ENCODE results near the gene HDAC9. TPM values are rescaled to one million over a fixed set of nuclear protein-coding genes. Genes with fewer than 3 reads are reported as not detected.
"Not testable (repeated sequence)": the region's sequence is repeated elsewhere in the genome, so short reads cannot be mapped to it uniquely, and the experiment has no call there.

HDAC9 gene
- total RNA-seq, 1 experiment from 2014 or later: 3.0 TPM

DNA sequence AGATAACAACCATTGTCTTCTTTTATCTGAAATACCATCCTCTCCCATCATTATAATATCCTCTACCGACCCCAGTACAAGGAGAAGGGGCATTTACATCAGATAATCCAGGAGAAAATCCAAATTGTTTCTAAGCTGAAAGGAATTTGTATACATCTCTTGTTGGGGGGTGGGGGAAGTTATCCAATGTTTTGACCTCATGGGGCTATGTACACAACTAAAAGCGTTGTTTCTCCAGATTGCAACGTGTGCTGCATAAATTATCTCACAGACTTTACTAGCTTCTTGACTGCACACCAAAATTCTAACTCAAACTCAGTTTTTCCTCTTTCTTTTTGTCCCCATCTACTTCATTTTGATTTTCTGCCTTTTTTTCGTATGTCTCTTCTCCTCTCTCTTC is 465.2 kb downstream of the HDAC9 start:
- DNase-seq (ENCODE audit: low spot score): no peak

DNA sequence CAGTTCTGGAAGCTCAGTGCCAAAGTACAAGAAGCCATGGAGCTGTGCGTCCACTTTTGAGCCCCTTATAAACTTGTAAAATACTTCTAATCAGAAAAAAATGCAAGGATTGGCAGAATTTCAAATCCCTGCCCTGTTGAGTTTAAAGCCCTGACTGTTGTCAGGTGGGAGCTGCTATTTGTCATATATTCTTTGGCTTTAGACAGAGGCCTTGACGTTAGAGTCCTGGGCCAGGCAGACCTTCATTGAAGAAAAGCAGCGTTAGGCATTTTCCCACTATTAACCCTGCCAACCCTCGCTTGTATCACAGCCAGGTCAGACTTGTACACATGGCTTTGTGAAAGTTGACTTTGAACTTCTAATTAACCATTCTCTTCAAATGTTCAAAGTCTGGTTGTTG is 466.5 kb downstream of the HDAC9 start:
- DNase-seq (ENCODE audit: low spot score): no peak

DNA sequence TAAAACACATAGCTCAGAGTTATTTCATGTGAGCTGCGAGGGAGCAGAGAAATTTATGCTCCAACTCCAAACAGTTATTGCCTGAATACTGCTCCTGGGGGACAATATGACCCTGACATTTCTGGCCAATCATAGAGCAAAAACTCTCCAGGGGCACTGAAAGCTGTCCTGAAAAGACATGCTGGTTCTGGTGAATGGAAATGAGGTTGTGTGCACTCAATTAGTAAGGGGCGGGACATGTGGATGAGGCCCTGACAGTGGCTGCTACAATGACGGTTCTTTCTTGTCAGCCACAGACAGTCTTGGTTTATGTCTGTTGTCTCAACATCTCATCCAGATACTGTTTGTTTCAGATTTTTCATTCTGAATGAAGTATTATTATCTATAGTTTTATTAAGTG is 470.1 kb downstream of the HDAC9 start:
- DNase-seq (ENCODE audit: low spot score): no peak

DNA sequence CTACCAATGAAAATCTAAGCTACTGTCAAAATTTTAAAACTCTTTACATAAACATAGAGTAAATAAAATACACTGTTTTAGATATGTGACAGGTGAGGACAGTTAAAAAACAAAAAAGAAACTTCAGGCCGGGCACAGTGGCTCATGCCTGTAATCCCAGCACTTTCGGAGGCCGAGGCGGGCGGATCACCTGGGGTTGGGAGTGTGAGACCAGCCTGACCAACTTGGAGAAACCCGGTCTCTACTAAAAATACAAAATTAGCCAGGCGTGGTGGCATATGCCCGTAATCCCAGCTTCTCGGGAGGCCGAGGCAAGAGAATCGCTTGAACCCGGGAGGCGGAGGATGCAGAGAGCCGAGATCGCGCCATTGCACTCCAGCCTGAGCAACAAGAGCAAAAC is 472.2 kb downstream of the HDAC9 start:
- DNase-seq (ENCODE audit: low spot score): not testable (repeated sequence)

DNA sequence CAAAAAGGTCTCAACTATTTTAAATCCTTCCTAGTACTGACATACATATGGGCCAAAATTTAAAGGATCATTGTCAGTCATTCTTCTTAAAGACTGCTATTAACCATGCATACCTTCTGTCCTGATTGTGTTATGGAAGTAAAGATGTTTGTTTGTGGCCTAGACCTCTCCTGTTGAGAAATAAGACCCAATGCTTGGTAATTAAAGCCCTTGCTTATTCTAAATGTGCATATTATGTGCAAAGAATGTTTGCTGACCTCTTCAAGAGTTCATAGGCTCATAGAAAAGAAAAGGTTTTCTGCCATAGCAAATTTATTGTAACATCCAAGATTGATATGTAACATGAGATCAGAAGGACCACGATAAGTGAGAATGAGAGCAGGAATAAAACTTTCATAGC is 476.3 kb downstream of the HDAC9 start:
- DNase-seq (ENCODE audit: low spot score): no peak

DNA sequence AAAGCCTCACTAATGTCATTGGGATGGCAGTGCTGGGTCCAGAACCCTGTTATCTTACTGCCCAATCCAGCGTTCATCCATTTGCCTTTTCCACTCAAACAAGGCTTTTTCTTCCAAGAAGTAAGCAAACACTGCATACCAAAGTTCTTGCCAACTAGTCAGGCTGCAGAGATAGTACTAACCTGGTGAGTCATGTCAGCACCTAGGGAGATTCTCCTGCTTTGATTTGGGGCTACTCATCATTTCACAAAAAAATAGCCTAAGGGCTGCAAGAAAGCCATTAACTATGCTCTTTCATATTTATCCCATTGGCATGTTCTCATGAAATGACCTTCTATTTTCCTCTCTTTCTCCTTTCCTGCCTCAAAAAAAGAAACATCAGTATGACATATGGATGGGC is 479.3 kb downstream of the HDAC9 start:
- no peak for DNase-seq (ENCODE audit: low spot score)

DNA sequence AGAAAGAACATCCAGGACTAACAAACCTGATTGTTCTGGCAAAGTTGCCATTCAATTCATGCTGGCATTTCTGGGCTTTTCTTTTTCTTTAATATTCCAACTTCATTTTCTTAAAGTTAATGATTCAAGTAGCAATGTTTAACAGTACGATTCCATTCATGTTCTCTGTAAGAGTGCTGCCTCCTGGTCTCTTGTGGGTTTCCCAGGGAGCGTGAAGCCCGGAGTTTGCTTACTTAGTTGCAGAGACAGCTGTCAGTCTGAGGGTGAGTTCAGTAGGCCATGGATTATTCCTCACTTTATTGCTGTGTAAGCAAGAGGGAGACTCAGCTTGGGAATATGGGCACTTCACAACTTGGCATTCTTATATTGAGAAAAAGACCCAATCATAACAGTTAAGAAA is 479.7 kb downstream of the HDAC9 start:
- DNase-seq (ENCODE audit: low spot score): no peak

DNA sequence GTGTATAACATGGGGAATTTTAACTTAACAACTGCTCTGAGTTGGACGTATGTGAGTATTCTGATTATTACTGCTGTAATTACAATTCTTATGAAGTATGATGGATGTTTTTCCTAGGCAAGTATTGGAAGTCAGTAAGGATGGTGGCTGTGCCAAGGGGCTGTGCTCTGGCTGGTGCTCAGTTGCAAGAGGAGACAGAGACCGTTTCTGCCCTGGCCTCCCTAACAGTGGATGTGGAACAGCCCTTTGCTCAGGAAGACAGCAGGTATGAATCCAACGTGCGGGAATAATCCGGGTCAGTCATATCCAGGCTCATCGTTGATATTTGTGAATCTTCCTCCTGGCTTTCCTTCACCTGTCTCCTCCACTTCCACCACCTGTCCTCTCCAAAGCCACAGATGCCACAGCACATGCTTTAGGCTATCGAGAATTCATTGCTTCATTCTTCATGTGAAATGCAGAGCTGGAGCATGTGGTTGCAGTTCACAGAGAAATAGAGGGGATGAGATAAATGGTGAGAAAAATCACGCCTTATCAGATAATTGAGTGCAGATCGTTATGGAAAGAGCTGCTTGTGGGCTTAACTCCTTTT is 480.2 kb downstream of the HDAC9 start:
- no peak for DNase-seq (ENCODE audit: low spot score)

DNA sequence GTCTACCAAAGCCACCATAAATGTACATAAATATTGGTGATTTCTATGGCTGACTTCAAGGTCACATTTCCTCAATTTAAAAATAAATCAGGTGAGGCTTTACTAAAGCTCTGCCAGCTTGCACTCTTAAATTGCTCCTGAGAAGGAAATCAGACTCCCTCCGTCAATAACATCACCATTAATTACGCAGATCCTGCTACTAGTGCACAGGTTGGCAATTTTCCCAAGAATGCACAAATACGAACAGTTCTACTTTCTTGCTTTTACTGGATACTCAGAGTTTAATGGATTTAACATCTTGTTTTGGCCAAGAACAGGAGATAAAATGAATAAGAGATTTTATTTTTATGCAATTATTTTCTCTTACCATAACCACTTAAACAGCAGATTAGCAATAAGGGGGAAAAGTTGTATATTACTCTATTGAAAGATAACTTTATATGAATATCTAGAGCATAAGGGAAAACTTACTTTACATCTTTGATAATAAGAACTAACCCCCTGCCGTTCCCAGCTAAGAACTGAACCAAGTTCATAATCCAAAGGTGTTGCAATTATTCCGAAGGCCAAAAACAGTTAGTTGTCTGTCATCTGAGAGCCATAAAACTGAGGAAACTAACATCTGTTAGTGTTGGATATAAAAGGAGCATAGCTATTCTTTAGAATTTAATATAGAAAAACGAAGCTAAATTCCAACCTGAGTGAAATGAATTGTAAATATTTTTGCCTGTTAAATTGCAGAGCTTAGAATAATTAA is 481.3 kb downstream of the HDAC9 start:
- DNase-seq (ENCODE audit: low spot score): no peak

DNA sequence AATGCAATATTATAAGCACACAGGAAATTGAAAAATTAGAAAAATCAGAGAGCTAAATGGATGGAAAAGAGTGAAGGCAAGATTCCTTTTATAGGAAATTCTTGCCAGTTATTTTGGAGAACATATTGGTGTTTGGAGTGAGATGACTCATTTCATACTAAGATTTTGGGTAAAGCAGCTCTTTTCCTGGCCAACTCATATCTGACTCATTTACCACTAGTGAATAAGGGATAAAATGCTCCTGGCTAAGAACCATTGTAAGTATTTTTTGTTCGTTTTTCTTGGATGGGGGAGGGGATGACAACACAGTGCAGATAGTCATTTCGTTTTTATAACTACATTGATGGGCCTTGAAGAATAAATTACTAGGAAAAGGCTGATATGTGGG is 482.6 kb downstream of the HDAC9 start:
- DNase-seq (ENCODE audit: low spot score): no peak

DNA sequence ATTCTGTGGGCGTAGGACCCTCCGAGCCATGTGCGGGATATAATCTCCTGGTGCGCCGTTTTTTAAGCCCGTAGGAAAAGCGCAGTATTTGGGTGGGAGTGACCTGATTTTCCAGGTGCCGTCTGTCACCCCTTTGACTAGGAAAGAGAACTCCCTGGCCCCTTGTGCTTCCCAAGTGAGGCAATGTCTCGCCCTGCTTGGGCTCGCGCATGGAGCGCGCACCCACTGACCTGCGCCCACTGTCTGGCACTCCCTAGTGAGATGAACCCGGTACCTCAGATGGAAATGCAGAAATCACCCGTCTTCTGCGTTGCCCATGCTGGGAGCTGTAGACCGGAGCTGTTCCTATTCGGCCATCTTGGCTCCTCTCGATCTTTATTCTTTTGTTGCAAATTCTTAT is 495.2 kb downstream of the HDAC9 start:
- DNase-seq (ENCODE audit: low spot score): not testable (repeated sequence)

DNA sequence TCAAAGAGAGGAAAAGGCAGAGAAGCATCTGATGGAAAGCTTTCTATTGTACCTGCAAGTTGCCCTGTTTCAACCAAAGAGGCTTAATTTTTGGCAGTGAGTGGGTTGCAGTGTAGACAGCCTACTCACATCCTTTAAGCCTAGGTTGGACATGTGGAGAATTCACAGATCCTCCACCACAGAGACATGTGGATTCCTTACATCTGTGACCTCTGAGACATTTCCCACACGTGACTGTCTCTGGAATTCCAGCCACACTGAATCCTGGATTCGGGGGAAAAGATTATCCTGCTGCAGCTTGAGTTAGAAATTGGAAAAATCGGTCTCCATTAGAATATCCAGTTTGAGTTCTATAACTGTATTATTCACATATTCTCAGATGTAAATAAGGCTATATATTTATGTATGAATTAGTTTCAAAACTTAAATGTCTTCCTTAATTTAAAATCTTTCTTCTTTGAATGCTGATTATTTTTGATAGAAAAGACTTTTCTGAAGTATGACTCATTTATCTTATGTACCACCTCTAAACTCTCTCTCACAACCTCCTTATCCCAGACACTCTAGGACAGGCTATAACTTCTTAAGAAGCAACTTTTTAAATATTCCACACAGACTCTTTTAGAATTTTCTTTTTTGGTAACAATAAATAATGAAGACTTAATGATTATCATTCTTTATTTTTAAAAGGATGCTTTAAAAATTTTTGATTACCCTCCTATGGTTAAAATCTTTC is 498.6 kb downstream of the HDAC9 start:
- no peak for DNase-seq (ENCODE audit: low spot score)

DNA sequence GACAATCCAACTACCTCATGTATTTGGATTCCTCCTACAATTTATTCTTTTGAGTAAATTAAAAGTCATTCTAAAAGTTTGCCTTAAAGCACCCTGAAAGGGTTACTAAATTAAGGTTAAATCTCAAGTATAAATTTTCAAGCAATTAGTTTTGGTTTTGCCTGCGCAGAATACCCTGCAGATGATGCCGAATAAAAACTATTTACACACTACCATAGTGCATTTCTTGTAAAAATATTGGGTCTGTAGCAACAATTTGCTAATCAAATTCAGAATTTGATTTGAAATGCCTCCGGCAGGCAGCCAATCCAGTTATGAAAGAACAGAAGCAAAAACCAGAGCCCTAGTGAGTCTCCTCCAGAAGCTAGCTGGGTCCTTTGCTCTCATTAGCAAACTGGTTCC is 499.7 kb downstream of the HDAC9 start:
- no peak for DNase-seq (ENCODE audit: low spot score)

DNA sequence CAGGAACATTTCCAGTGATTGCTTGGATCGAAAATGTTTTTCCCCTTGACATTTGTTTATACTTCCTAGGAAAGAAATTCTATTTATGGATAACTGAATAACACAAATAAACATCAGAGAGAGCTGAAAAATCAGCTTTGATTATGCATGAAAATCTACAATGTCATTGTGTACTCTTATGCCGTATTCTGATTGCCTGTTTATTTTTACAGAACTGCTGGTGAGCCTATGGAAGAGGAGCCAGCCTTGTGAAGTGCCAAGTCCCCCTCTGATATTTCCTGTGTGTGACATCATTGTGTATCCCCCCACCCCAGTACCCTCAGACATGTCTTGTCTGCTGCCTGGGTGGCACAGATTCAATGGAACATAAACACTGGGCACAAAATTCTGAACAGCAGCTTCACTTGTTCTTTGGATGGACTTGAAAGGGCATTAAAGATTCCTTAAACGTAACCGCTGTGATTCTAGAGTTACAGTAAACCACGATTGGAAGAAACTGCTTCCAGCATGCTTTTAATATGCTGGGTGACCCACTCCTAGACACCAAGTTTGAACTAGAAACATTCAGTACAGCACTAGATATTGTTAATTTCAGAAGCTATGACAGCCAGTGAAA is 500.4 kb downstream of the HDAC9 start:
- DNase-seq (ENCODE audit: low spot score): no peak

DNA sequence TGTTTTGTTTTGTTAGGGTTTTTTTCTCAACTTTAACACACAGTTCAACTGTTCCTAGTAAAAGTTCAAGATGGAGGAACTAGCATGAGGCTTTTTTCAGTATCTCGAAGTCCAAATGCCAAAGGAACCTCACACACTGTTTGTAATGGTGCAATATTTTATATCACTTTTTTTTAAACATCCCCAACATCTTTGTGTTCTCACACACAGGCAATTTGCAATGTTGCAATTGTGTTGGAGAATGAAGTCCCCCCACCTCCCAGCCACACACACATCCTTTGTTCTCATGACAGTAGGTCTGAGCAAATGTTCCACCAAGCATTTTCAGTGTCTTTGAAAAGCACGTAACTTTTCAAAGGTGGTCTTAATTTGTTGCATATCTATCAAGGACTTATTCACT is 501.0 kb downstream of the HDAC9 start:
- DNase-seq (ENCODE audit: low spot score): no peak

DNA sequence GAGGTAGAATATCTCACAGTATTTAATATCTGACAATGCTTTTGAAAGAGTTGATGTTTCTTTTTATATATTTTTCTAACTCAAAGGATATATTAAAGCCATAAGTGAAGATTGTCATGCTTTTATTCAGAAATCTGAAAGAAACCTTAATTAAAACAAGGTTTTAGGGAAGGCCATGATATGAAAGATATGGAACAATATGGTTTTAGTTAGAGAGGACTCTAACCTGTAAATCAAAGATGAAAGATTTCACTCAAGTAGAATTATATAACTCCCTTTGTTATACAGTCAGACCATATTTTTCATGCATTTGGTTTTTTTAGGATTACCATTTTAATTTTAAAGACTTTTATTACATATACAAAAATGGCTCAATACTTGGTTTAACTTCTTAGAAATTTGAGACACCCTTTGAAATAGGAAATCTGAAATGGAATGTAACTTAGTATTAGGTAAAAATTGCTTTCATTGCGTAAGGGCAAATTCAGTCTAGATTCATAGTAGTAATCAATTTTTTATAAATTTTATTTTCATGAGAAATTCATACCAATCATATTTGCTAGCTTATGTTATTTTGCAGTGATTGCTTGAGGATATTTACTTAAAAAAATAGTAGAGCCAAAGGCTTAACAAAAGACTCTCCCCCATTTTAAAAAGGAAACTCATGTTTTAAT is 502.1 kb downstream of the HDAC9 start:
- no peak for DNase-seq (ENCODE audit: low spot score)

DNA sequence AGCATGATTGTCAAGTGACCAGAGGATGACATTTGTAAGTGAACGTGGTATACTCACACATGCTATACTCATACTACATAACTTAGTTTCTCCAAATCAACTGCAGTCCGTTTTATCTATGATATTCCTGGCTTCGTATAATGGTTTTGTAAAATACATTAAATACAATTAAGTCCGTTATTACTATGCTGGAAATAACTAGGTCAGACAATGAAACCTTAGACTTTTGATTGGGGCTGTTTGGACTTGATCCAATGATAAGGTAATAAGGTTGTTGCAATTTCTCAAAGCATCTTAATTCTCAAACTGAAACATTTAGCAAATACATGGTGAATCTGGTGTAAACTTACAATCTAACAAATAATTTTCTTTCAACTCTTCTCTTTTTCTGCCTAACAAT is 504.9 kb downstream of the HDAC9 start:
- no peak for DNase-seq (ENCODE audit: low spot score)

DNA sequence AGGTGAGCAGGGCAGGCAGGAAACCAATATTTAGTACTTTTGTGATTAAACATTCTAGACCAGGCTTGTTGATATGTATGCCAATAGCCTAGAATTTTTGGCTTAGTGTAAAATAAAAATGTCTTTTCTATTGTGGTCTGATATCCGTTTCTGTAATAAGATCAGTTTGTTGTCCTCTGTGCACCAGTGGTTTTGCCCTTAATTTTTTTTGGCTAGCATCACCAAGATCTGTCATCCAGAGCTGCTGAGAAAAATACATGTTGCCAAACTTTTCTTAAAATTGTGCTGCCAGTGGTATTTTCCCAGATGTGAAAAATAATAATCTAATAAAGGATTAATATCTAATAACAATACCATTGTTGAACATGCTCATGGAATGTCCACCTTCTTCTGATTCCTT is 506.3 kb downstream of the HDAC9 start:
- no peak for DNase-seq (ENCODE audit: low spot score)

DNA sequence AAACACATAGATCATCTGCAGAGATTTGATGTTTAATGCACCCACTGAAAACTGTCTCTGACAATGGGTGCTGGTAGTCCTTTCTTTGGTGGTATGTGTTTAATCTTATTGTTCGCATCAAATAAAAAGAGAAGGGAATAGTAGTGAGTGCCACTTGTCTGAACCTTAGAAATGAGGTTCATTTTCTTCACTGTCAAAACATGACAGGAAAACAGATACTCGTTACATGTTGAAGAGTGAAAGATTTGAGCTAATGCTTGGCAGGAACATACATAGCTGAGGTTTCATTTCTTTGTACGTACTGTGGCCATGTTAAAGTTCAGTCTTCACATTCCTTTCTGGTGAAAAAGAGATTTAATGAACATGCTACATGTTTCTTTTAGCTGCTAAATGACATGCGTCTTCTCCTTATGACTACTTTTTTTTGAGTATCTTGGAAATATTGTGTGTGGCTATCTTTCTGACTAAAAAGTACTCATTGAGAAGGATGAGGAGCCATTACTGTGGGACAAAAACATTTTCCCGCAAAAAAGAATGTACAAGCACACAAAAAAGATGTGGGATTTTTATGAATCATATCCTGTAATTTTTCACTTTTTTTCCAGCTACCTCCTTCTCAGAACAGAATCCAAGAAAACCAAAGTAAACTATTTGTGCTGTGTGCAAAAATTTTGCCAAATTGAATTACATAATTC is 513.8 kb downstream of the HDAC9 start:
- DNase-seq (ENCODE audit: low spot score): no peak

DNA sequence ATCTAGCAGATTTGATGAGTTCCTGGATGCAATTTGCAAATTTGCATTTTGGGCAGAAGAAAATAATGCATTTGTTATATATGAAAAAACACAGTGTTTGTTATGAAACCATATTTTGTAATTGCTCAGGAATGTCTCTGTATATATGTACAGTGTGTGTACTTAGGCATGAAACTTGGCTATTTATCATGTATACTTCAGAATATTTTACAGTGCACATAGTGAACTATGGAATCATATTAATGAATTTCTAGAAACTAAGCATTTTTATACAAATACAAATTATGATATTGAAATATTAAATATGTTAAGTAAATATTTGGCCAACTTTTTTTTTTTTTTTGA is 514.4 kb downstream of the HDAC9 start:
- no peak for DNase-seq (ENCODE audit: low spot score)

DNA sequence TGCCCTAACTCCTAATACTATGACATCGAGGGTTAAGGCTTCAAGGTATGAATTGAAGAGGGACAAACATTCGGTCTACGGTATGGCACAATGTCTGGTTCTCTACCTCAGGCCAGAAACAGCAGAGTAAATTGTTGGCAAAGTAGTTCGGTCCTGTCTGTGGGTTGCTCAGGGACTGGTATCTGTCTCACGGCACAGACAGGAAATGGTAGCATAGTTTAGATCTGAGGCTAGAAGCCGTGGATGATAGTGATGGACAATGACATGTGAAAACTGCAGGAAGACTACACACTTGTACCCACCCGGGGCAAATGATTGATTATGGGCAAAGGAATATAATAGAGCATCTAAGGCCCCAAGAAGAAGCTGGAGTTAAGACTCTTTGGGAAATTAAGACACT is 515.7 kb downstream of the HDAC9 start:
- DNase-seq (ENCODE audit: low spot score): no peak

DNA sequence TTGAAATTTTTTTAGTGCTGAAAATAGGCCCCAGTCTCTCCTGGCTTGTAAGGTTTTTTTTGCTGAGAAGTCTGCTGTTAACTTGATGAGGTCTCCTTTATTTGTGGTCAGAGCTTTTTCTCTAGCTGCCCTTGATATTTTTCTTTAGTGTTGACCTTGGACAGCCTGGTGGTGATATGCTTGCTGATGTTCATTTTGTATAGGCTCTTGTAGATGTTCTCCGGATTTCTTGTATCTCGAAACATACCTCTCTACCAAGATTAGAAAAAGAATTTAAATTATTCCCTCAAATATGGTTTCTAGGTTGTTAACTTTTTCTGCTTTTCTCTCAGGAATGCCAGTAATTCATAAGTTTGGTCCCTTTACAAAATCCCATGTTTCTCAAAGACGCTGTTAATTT is 519.5 kb downstream of the HDAC9 start:
- no peak for DNase-seq (ENCODE audit: low spot score)

Data from HT-29 (cell line).